Astrocyte of the spinal cord (primary cell): ENCODE measurements around the gene FGFR1OP2.

Source experiments
- DNase-seq: peaks from one replicate; pipeline ENCODE4 v3.0.0; 2011; ENCODE audit warnings: low read depth, low spot score
- H3K4me3 ChIP-seq: 2 replicates; pipeline ENCODE4 v1.5.1; 2011; ENCODE audit warnings: low read depth, mild to moderate bottlenecking, low read length, moderate library complexity
- CTCF ChIP-seq: IDR thresholded peaks from 2 replicates; pipeline ENCODE4 v1.5.1; 2012; ENCODE audit warnings: low read depth, mild to moderate bottlenecking, low read length, inconsistent platforms
- in situ Hi-C: cut with HindIII; loops from 2 replicates; pipeline ENCODE4 v1.10.0; 2017; ENCODE audit warnings: low sequenced_read_pairs

The FGFR1OP2 gene

GRCh38 chr12:27014085-27014858 is 76.0 kb downstream of the FGFR1OP2 start, which contains the start of gene TM7SF3:
Gene TM7SF3, minus strand, starts transcription at chr12:27014384. Its CDS starts 216 bp downstream, at chr12:27014168.
- DNase-seq, result peak; percentile 87
- in situ Hi-C loops, result no loop called here
- TF ChIP-seq CTCF, result peak; percentile 85
- H3K4me3 ChIP-seq, result peak within 1 kb of the TSS; percentile 73

- TF ChIP-seq CTCF, result no peak
- no peak for DNase-seq
- peak overlapping the region; percentile 73 for H3K4me3 ChIP-seq
- in situ Hi-C loops, result no loop called here
Measured at GRCh38 chr12:27014859-27015729, 76.8 kb downstream of the FGFR1OP2 start.

GRCh38 chr12:27015730-27016076 is 77.4 kb downstream of the FGFR1OP2 start:
- DNase-seq, result peak; percentile 66
- no peak overlapping the region for H3K4me3 ChIP-seq
- in situ Hi-C loops, result no loop called here
- peak; percentile 23 for TF ChIP-seq CTCF
